GM12878 (cell line): ENCODE measurements around the gene ASPG. TPM values are rescaled to one million over a fixed set of nuclear protein-coding genes. Genes with fewer than 3 reads are reported as not detected.

Experiments
- ATAC-seq: fragments of 200-7000 bp; cut with Tn5 transposase; 3 replicates; pipeline ENCODE4 v1.9.1; 2020; ENCODE audit warnings: mild to moderate bottlenecking, moderate library complexity
- BruUV-seq: library from RNA; stranded (reverse); fragments of 400-500 nt; replicated peaks from 2 replicates; lab custom pipeline; 2021; lab: Mats Ljungman, UMichigan
- CTCF ChIA-PET: fragments of 300-600 bp; sonication (Branson Sonifier 250); formaldehyde crosslinking; extraction: SDS; loops from one replicate; lab custom pipeline; 2021; ENCODE audit warnings: inconsistent platforms; lab: Yijun Ruan, JAX
- POLR2A ChIA-PET: fragments of 350-600 bp; formaldehyde crosslinking; extraction: SDS; loops from one replicate; lab custom pipeline; 2021; ENCODE audit warnings: inconsistent platforms; lab: Charles Lee
- RAD21 ChIA-PET: fragments of 300-600 bp; sonication (Branson Sonifier 250); formaldehyde crosslinking; loops from one replicate; lab custom pipeline; 2023; ENCODE audit warnings: antibody characterized with exemption; ENCODE audit not compliant: unreplicated experiment; lab: Charles Lee
- SMC1A ChIA-PET: fragments of 300-600 bp; sonication (Branson Sonifier 250); formaldehyde crosslinking; loops from one replicate; lab custom pipeline; 2023; ENCODE audit not compliant: unreplicated experiment, uncharacterized antibody; lab: Charles Lee
- DNase-seq: peaks from one replicate; pipeline ENCODE4 v3.0.0-alpha.2; 2011; ENCODE audit warnings: low read depth, low spot score
- FAIRE-seq: peaks from 3 replicates; lab custom pipeline; 2011; peaks lifted over from hg19 to GRCh38; lab: Jason Lieb, UNC
- H2AFZ ChIP-seq: 2 replicates; pipeline ENCODE4 v1.6.0; 2011; ENCODE audit warnings: low read depth, low read length, control low read depth; ENCODE audit not compliant: control insufficient read depth
- H3K27ac ChIP-seq: 2 replicates; pipeline ENCODE4 v1.5.1; 2011; ENCODE audit warnings: control low read depth; ENCODE audit not compliant: control insufficient read depth, insufficient read depth
- H3K27me3 ChIP-seq, 2 experiments: replicated peaks in 1 of 2; 2 replicates each; pipeline versions ENCODE4 v1.6.0 to v1.6.1; 2011; ENCODE audit warnings: low read length in 1 of 2; ENCODE audit not compliant: control insufficient read depth in 2 of 2, insufficient read depth in 2 of 2
- H3K36me3 ChIP-seq, 2 experiments: 2 replicates each; pipeline ENCODE4 v1.5.1; 2011; ENCODE audit warnings: low read length in 1 of 2; ENCODE audit not compliant: control insufficient read depth in 2 of 2, insufficient read depth in 2 of 2
- H3K4me1 ChIP-seq: 2 replicates; pipeline ENCODE4 v1.6.1; 2011; ENCODE audit warnings: mild to moderate bottlenecking, low read length, moderate library complexity, mixed read lengths; ENCODE audit not compliant: control insufficient read depth, insufficient read depth
- H3K4me2 ChIP-seq: 2 replicates; pipeline ENCODE4 v1.6.0; 2011; ENCODE audit warnings: control low read depth; ENCODE audit not compliant: control insufficient read depth, insufficient read depth
- H3K4me3 ChIP-seq: fragments of 200-600 bp; sonication (generic); 2 replicates; pipeline ENCODE4 v1.5.1; 2016
- H3K79me2 ChIP-seq: 2 replicates; pipeline ENCODE4 v1.6.0; 2011; ENCODE audit warnings: low read length; ENCODE audit not compliant: control insufficient read depth, insufficient read depth
- H3K9ac ChIP-seq: 2 replicates; pipeline ENCODE4 v1.8.0; 2011; ENCODE audit warnings: low read length, control low read depth, mixed read lengths; ENCODE audit not compliant: control insufficient read depth, insufficient read depth
- H3K9me3 ChIP-seq: replicated peaks from 3 replicates; pipeline ENCODE4 v1.5.1; 2011; ENCODE audit warnings: mild to moderate bottlenecking, low read length; ENCODE audit not compliant: control insufficient read depth, insufficient read depth
- H4K20me1 ChIP-seq: 2 replicates; pipeline ENCODE4 v1.6.0; 2011; ENCODE audit not compliant: control insufficient read depth, insufficient read depth
- BCL3 ChIP-seq: IDR thresholded peaks from 2 replicates; pipeline ENCODE4 v1.6.1; 2011; ENCODE audit warnings: borderline replicate concordance, low read depth, mild to moderate bottlenecking, moderate library complexity, low read length; ENCODE audit not compliant: insufficient read depth, poor library complexity, severe bottlenecking
- CBX3 ChIP-seq: fragments of 200-600 bp; sonication (generic); IDR thresholded peaks from 2 replicates; pipeline ENCODE4 v1.6.1; 2016; ENCODE audit warnings: low read depth, borderline replicate concordance
- CREM ChIP-seq: IDR thresholded peaks from 2 replicates; pipeline ENCODE4 v1.6.1; 2014; ENCODE audit warnings: antibody characterized with exemption, low read depth
- EZH2 ChIP-seq: IDR thresholded peaks from 2 replicates; pipeline ENCODE4 v1.6.1; 2012; ENCODE audit warnings: low read depth, mild to moderate bottlenecking, control low read depth, inconsistent platforms, low read length, borderline replicate concordance; ENCODE audit not compliant: control insufficient read depth
- IKZF1 ChIP-seq: fragments of 450-650 bp; conservative IDR thresholded peaks from 2 replicates; pipeline ENCODE4 v1.6.1; 2017; ENCODE audit warnings: antibody characterized with exemption, mild to moderate bottlenecking
- MTA3 ChIP-seq: IDR thresholded peaks from 2 replicates; pipeline ENCODE4 v1.6.1; 2012; ENCODE audit warnings: low read length, inconsistent platforms, borderline replicate concordance
- PKNOX1 ChIP-seq: fragments of 450-650 bp; IDR thresholded peaks from 2 replicates; pipeline ENCODE4 v1.6.1; 2016; ENCODE audit warnings: mild to moderate bottlenecking
- RFX5 ChIP-seq: IDR thresholded peaks from 2 replicates; pipeline ENCODE4 v1.6.1; 2011; ENCODE audit warnings: low read depth, low read length, improper control_type of control experiment
- SIN3A ChIP-seq: IDR thresholded peaks from 2 replicates; pipeline ENCODE4 v1.6.1; 2012; ENCODE audit warnings: low read depth, low read length, improper control_type of control experiment
- SMAD1 ChIP-seq: fragments of 450-650 bp; IDR thresholded peaks from 2 replicates; pipeline ENCODE4 v1.6.1; 2018; ENCODE audit warnings: mild to moderate bottlenecking, low read depth; ENCODE audit not compliant: partially characterized antibody
- SMARCA5 ChIP-seq: fragments of 450-650 bp; IDR thresholded peaks from 2 replicates; pipeline ENCODE4 v1.6.1; 2017; ENCODE audit warnings: mild to moderate bottlenecking
- SMC3 ChIP-seq: IDR thresholded peaks from 2 replicates; pipeline ENCODE4 v1.6.1; 2011; ENCODE audit warnings: low read length, improper control_type of control experiment, borderline replicate concordance
- STAT1 ChIP-seq: fragments of 450-650 bp; conservative IDR thresholded peaks from 2 replicates; pipeline ENCODE4 v1.6.1; 2014; ENCODE audit warnings: antibody characterized with exemption, mild to moderate bottlenecking
- TAF1 ChIP-seq: IDR thresholded peaks from 2 replicates; pipeline ENCODE4 v1.6.1; 2011; ENCODE audit warnings: mild to moderate bottlenecking, low read depth, low read length, borderline replicate concordance
- TBL1XR1 ChIP-seq: IDR thresholded peaks from 2 replicates; pipeline ENCODE4 v1.6.1; 2012; ENCODE audit warnings: low read depth, low read length, improper control_type of control experiment
- ZNF207 ChIP-seq: fragments of 450-650 bp; IDR thresholded peaks from 2 replicates; pipeline ENCODE4 v1.6.1; 2014; ENCODE audit warnings: antibody characterized with exemption, mild to moderate bottlenecking, borderline replicate concordance
- ZNF24 ChIP-seq: fragments of 450-650 bp; IDR thresholded peaks from 2 replicates; pipeline ENCODE4 v1.6.1; 2017; ENCODE audit warnings: antibody characterized with exemption, mild to moderate bottlenecking
- WGBS: methylation state at CpG from one replicate; pipeline ENCODE4 v1.1.6; 2016; ENCODE audit warnings: low lambda C conversion rate; ENCODE audit not compliant: insufficient replicate concordance, insufficient coverage; ENCODE audit errors: missing lambda C conversion rate; 5-methylcytosine and 5-hydroxymethylcytosine counted together
- in situ Hi-C: fragments of 300-500 bp; cut with MboI; formaldehyde crosslinking; loops from 9 replicates; pipeline ENCODE4 v1.14.3; 2018; ENCODE audit warnings: mixed read lengths
- intact Hi-C: fragments of 100-400 bp; cut with micrococcal nuclease; formaldehyde crosslinking; loops from one replicate; pipeline ENCODE4 v1.14.2; 2022; ENCODE audit not compliant: unreplicated experiment
- polyA plus RNA-seq, 11 experiments: library from polyadenylated mRNA; depleted of rRNA in 4 of 11; unstranded in 6 of 11; stranded (reverse) in 5 of 11; fragments of >200 nt; fragmentation: Nextera tagmentation in 4 of 11; fragmentation: Illumina TruSeq in 1 of 11; extraction: Ambion mirVana in 4 of 11; extraction: Trizol in 1 of 11; gene quantifications; 1 replicate in 1 of 11; 2 replicates in 10 of 11; pipeline versions ENCODE4 v1.2.1 to v1.2.3, GENCODE V29; 2011 to 2016; ENCODE audit warnings: inconsistent platforms in 2 of 11, missing spikeins in 2 of 11, low read depth in 1 of 11
- total RNA-seq, 4 experiments: library from RNA; depleted of rRNA in 3 of 4; stranded (reverse); fragments of >200 nt in 3 of 4; fragmentation: Illumina TruSeq in 1 of 4; extraction: Trizol in 1 of 4; gene quantifications; 2 replicates each; pipeline versions ENCODE4 v1.2.1 to v1.2.3, GENCODE V29; 2013 to 2021

Gene ASPG
- total and polyA plus RNA-seq, 10 of the 15 experiments (the other 5 are each of a cell fraction or from before 2014, with no cell fraction given), result not detected

- TF ChIP-seq TAF1, result no peak
- no peak for TF ChIP-seq CREM
Measured at GRCh38 chr14:104040539-104040938, 45.0 kb upstream of the ASPG start (continued).

GRCh38 chr14:104041430-104042104, 43.9 kb upstream of the ASPG start:
- RAD21 ChIA-PET, result no interaction called here
- Histone ChIP-seq H3K27ac (no peak overlapping the region), H3K9me3 (no peaks in the 10 kb centered on the region), H3K9ac (no peak overlapping the region), H3K4me2 (no peak overlapping the region), H3K79me2 (no peaks in the 10 kb centered on the region), H3K4me1 (no peaks in the 10 kb centered on the region), H3K27me3 (peaks cover 0 to 2% of the 10 kb centered on the region in 2 experiments; a peak in 3 of 4 replicates), H2AFZ (no peak overlapping the region), H3K4me3 (no peak overlapping the region), H4K20me1 (no peaks in the 10 kb centered on the region; the same call in 1 of the 2 replicates), H3K36me3 (no peaks in the 10 kb centered on the region)
- DNase-seq (no peak), FAIRE-seq (no peak), ATAC-seq (no peak)
- POLR2A ChIA-PET, result no interaction called here
- SMC1A ChIA-PET, result no interaction called here
- WGBS, result 66% methylated on average over 6 of the region's 6 CpGs
- no TSS peak for BruUV-seq
- in situ Hi-C loops, result no loop called here
- CTCF ChIA-PET, result no interaction called here
- intact Hi-C loops, result no loop called here
- TF ChIP-seq PKNOX1, result no peak
- TF ChIP-seq SMC3, result no peak
- no peak for TF ChIP-seq BCL3
- no peak for TF ChIP-seq TBL1XR1
- TF ChIP-seq STAT1, result no peak
- TF ChIP-seq SIN3A, result no peak
- TF ChIP-seq RFX5, result no peak
- TF ChIP-seq IKZF1, result no peak
- TF ChIP-seq EZH2, result no peak
- no peak for TF ChIP-seq MTA3
- TF ChIP-seq ZNF207, result no peak
- no peak for TF ChIP-seq SMARCA5
- TF ChIP-seq CBX3, result no peak
- TF ChIP-seq SMAD1, result no peak
- TF ChIP-seq ZNF24, result no peak
- TF ChIP-seq, all 136 proteins: peak for 0
